B cell (primary cell): ENCODE results near the gene ADAMTSL1. TPM values are rescaled to one million over a fixed set of nuclear protein-coding genes. Genes with fewer than 3 reads are reported as not detected.

Source experiments
- ATAC-seq: fragments of 200-7000 bp; cut with Tn5 transposase; one replicate; pipeline ENCODE4 v1.10.0; 2021; ENCODE audit warnings: low read depth, mild to moderate bottlenecking, moderate number of reproducible peaks, moderate library complexity
- CTCF ChIA-PET: fragments of 350-600 bp; sonication (Branson Sonifier 250); formaldehyde crosslinking; loops from one replicate; lab custom pipeline; 2021; ENCODE audit warnings: antibody characterized with exemption, inconsistent platforms; lab: Charles Lee
- POLR2A ChIA-PET: fragments of 350-600 bp; sonication (Branson Sonifier 250); formaldehyde crosslinking; loops from one replicate; lab custom pipeline; 2021; ENCODE audit warnings: antibody characterized with exemption; lab: Charles Lee
- DNase-seq: peaks from one replicate; pipeline ENCODE4 v3.0.0; 2013
- H2AFZ ChIP-seq: 2 replicates; pipeline ENCODE4 v1.6.1; 2012; ENCODE audit warnings: mild to moderate bottlenecking, low read depth, low read length; ENCODE audit not compliant: insufficient read depth, poor library complexity, severe bottlenecking
- H3K27ac ChIP-seq, 2 donors: 1 replicate in 1 of 2; 2 replicates in 1 of 2; pipeline ENCODE4 v1.5.1; 2012 to 2013; ENCODE audit warnings: low read length in 2 of 2, mild to moderate bottlenecking in 2 of 2, moderate library complexity in 1 of 2
- H3K27me3 ChIP-seq, 4 experiments: fragments of 200-600 bp in 1 of 4; sonication (generic) in 1 of 4; replicated peaks in 1 of 4; 1 replicate in 2 of 4; 2 replicates in 2 of 4; pipeline versions ENCODE4 v1.6.1 to v1.7.0; 2013 to 2016; ENCODE audit warnings: low read length in 3 of 4, mild to moderate bottlenecking in 2 of 4, mixed read lengths in 1 of 4, moderate library complexity in 1 of 4; ENCODE audit not compliant: insufficient read depth in 4 of 4, control insufficient read depth in 3 of 4; ENCODE audit errors: control extremely low read depth in 1 of 4
- H3K36me3 ChIP-seq, 2 experiments: replicated peaks in 1 of 2; 1 replicate in 1 of 2; 2 replicates in 1 of 2; pipeline versions ENCODE4 v1.6.1 to v1.7.1; 2013; ENCODE audit warnings: low read length in 1 of 2; ENCODE audit not compliant: insufficient read depth in 2 of 2, control insufficient read depth in 1 of 2; ENCODE audit errors: control extremely low read depth in 1 of 2, extremely low read depth in 1 of 2
- H3K4me1 ChIP-seq, 2 donors: fragments of 200-600 bp in 1 of 2; sonication (generic) in 1 of 2; 1 replicate in 1 of 2; 2 replicates in 1 of 2; pipeline versions ENCODE4 v1.5.1 to v1.6.1; 2013 to 2017; ENCODE audit warnings: low read length in 2 of 2; ENCODE audit not compliant: control insufficient read depth in 2 of 2, insufficient read depth in 2 of 2
- H3K4me2 ChIP-seq: replicated peaks from 2 replicates; pipeline ENCODE3; 2012; ENCODE audit warnings: mild to moderate bottlenecking, low read depth, low read length; ENCODE audit not compliant: poor library complexity, severe bottlenecking
- H3K4me3 ChIP-seq, 5 experiments: fragments of 200-600 bp in 1 of 5; sonication (generic) in 1 of 5; 1 replicate in 3 of 5; 2 replicates in 2 of 5; pipeline versions ENCODE4 v1.5.1 to v1.7.0; 2011 to 2016; ENCODE audit warnings: low read length in 4 of 5, mild to moderate bottlenecking in 4 of 5, low read depth in 2 of 5, control low read depth in 1 of 5, moderate library complexity in 1 of 5; ENCODE audit not compliant: insufficient read depth in 1 of 5; ENCODE audit errors: control extremely low read depth in 1 of 5, extremely low read depth in 1 of 5
- H3K79me2 ChIP-seq: fragments of 200-600 bp; sonication (generic); one replicate; pipeline ENCODE4 v1.6.0; 2016; ENCODE audit warnings: low read length; ENCODE audit not compliant: control insufficient read depth, insufficient read depth
- H3K9ac ChIP-seq: fragments of 200-600 bp; sonication (generic); 2 replicates; pipeline ENCODE4 v1.6.1; 2017; ENCODE audit warnings: mild to moderate bottlenecking, low read length, moderate library complexity
- H3K9me3 ChIP-seq, 3 donors: one replicate each; pipeline versions ENCODE4 v1.6.1 to v1.7.1; 2013; ENCODE audit warnings: low read length in 2 of 3; ENCODE audit not compliant: control insufficient read depth in 2 of 3, insufficient read depth in 1 of 3; ENCODE audit errors: control extremely low read depth in 1 of 3
- H4K20me1 ChIP-seq: 2 replicates; pipeline ENCODE4 v1.6.0; 2012; ENCODE audit warnings: mild to moderate bottlenecking, low read length; ENCODE audit not compliant: insufficient read depth, control insufficient read depth, poor library complexity, severe bottlenecking
- H3K27ac Mint-ChIP-seq: one replicate; pipeline ENCODE4 v1.8.0; 2021; ENCODE audit warnings: mixed read lengths
- H3K27me3 Mint-ChIP-seq: one replicate; pipeline ENCODE4 v1.8.0; 2021; ENCODE audit warnings: mixed read lengths
- H3K4me1 Mint-ChIP-seq: one replicate; pipeline ENCODE4 v1.8.0; 2021; ENCODE audit warnings: mixed read lengths
- H3K4me3 Mint-ChIP-seq: one replicate; pipeline ENCODE4 v1.8.0; 2021; ENCODE audit warnings: mixed read lengths
- H3K9me3 Mint-ChIP-seq: one replicate; pipeline ENCODE4 v1.8.0; 2022; ENCODE audit warnings: mixed read lengths; ENCODE audit not compliant: insufficient read depth
- EZH2 ChIP-seq: IDR thresholded peaks from 2 replicates; pipeline ENCODE4 v1.6.1; 2012; ENCODE audit warnings: borderline replicate concordance, low read depth, mild to moderate bottlenecking, moderate library complexity, low read length; ENCODE audit not compliant: insufficient read depth, poor library complexity, severe bottlenecking
- WGBS: methylation state at CpG from one replicate; pipeline ENCODE4 v1.1.5; 2013; ENCODE audit warnings: missing lambda C conversion rate; ENCODE audit not compliant: insufficient coverage; 5-methylcytosine and 5-hydroxymethylcytosine counted together
- intact Hi-C: fragments of 100-400 bp; cut with micrococcal nuclease; formaldehyde crosslinking; loops from one replicate; pipeline ENCODE4 v1.10.0; 2022
- polyA plus RNA-seq: library from polyadenylated mRNA; depleted of rRNA; stranded (reverse); fragments of >200 nt; gene quantifications from 2 replicates; pipeline ENCODE4 v1.2.3, GENCODE V29; 2012
- total RNA-seq, 2 donors: library from RNA; stranded (reverse); fragments of 120-200 nt in 1 of 2; gene quantifications; 1 replicate in 1 of 2; 2 replicates in 1 of 2; pipeline versions ENCODE4 v1.2.3 to v1.2.4, GENCODE V29; 2013 to 2022
- TF ChIP-seq, protein P1 (sequence below): fragments of 200-600 bp; IDR thresholded peaks from one replicate; pipeline ENCODE4 v1.8.0; 2022; ENCODE audit warnings: antibody characterized with exemption, mild to moderate bottlenecking

Gene ADAMTSL1
- total and polyA plus RNA-seq, 2 donors (not counting 1 experiment from before 2014, with no cell fraction given), result not detected

DNA sequence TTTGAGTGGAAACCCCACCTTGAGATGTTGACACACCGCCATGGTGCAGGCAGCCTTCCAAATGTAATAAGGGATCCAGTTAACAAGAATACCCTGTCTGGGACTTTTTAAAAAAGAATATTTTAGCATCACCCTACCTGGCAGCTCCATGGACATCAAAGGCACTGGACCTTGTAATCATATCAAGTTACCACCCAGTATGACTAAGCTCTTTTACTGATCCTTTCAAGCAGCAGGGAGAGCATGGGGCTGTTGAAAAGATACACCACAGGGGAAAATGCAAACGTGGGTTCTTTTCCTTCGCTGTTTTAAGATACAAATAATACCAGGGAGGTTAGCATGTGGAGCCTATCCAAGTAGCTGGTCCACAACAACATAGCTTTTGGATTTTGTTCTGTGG is 347.8 kb downstream of the ADAMTSL1 start:
- Histone ChIP-seq H3K27me3 (no peaks in the 10 kb centered on the region), H2AFZ (no peak overlapping the region), H3K79me2 (no peaks in the 10 kb centered on the region), H3K27ac (no peak overlapping the region), H3K9me3 (no peaks in the 10 kb centered on the region), H3K36me3 (no peaks in the 10 kb centered on the region), H3K4me2 (no peak overlapping the region), H3K9ac (no peak overlapping the region), H3K4me1 (no peaks in the 10 kb centered on the region), H4K20me1 (no peaks in the 10 kb centered on the region), H3K4me3 (no peak overlapping the region)
- intact Hi-C loops, result no loop called here
- peaks cover 2% of the 10 kb centered on the region for H3K9me3 Mint-ChIP-seq
- TF ChIP-seq EZH2, result no peak
- TF ChIP-seq, protein P1, sequence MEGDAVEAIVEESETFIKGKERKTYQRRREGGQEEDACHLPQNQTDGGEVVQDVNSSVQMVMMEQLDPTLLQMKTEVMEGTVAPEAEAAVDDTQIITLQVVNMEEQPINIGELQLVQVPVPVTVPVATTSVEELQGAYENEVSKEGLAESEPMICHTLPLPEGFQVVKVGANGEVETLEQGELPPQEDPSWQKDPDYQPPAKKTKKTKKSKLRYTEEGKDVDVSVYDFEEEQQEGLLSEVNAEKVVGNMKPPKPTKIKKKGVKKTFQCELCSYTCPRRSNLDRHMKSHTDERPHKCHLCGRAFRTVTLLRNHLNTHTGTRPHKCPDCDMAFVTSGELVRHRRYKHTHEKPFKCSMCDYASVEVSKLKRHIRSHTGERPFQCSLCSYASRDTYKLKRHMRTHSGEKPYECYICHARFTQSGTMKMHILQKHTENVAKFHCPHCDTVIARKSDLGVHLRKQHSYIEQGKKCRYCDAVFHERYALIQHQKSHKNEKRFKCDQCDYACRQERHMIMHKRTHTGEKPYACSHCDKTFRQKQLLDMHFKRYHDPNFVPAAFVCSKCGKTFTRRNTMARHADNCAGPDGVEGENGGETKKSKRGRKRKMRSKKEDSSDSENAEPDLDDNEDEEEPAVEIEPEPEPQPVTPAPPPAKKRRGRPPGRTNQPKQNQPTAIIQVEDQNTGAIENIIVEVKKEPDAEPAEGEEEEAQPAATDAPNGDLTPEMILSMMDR, result no peak
- ChIA-PET CTCF (no interaction called here), POLR2A (no interaction called here)
- WGBS, result 89% methylated on average over 3 of the region's 3 CpGs
- ATAC-seq (no peak), DNase-seq (no peak)
- H3K4me3 Mint-ChIP-seq, result no peak overlapping the region
- no peak overlapping the region for H3K27ac Mint-ChIP-seq
- H3K4me1 Mint-ChIP-seq, result no peaks in the 10 kb centered on the region
- H3K27me3 Mint-ChIP-seq, result peaks cover 3% of the 10 kb centered on the region

DNA sequence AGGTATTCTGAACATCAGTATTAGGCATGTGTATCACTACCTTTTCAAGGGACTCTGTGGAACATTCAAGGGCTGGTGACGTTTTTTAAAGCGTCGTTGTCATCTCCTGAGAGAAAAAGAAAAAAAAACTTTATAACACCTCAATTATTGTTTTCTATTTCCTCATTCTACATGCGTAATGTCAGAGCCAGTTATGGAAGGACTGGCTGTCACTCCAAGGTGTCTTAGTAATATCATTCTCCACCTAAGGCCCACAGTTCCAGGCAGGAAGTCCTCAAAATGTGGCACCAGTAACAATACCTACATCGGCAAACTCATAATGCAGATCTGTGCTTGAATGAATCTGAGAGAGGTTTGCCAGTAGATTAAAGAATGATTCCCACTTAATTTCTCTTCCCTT is 348.9 kb downstream of the ADAMTSL1 start:
- Histone ChIP-seq H2AFZ (no peak overlapping the region), H3K27me3 (no peaks in the 10 kb centered on the region), H3K79me2 (no peaks in the 10 kb centered on the region), H3K4me3 (no peak overlapping the region), H3K4me1 (no peaks in the 10 kb centered on the region), H3K4me2 (no peak overlapping the region), H3K27ac (no peak overlapping the region), H3K9ac (no peak overlapping the region), H4K20me1 (no peaks in the 10 kb centered on the region), H3K9me3 (no peaks in the 10 kb centered on the region), H3K36me3 (no peaks in the 10 kb centered on the region)
- intact Hi-C loops, result no loop called here
- ATAC-seq (no peak), DNase-seq (no peak)
- no peak overlapping the region for H3K4me3 Mint-ChIP-seq
- peaks cover 3% of the 10 kb centered on the region for H3K27me3 Mint-ChIP-seq
- no peaks in the 10 kb centered on the region for H3K9me3 Mint-ChIP-seq
- TF ChIP-seq EZH2, result no peak
- TF ChIP-seq, protein P1, result no peak
- no peaks in the 10 kb centered on the region for H3K4me1 Mint-ChIP-seq
- 86% methylated on average over 1 of the region's 5 CpGs for WGBS
- CTCF ChIA-PET, result no interaction called here
- POLR2A ChIA-PET, result no interaction called here
- H3K27ac Mint-ChIP-seq, result no peak overlapping the region
